K562 (cell line): ENCODE results near the gene EPHA4. TPM values are rescaled to one million over a fixed set of nuclear protein-coding genes. Genes with fewer than 3 reads are reported as not detected.

ENCODE experiments used
- ATAC-seq: fragments of 200-7000 bp; cut with Tn5 transposase; 3 replicates; pipeline ENCODE4 v1.9.1; 2020; ENCODE audit warnings: moderate library complexity
- BruUV-seq: library from RNA; stranded (reverse); fragments of 400-500 nt; replicated peaks from 2 replicates; lab custom pipeline; 2021; lab: Mats Ljungman, UMichigan
- CTCF ChIA-PET: fragments of 300-600 bp; formaldehyde crosslinking; extraction: SDS; loops from one replicate; lab custom pipeline; 2021; ENCODE audit warnings: low intra/inter-chr PET ratio; lab: Yijun Ruan, JAX
- POLR2A ChIA-PET: fragments of 300-600, 350-650 bp; sonication (Branson Sonifier 250); formaldehyde crosslinking; extraction: SDS; loops from one replicate; lab custom pipeline; 2021; ENCODE audit warnings: antibody characterized with exemption, inconsistent platforms; lab: Yijun Ruan, JAX
- DNase-seq, 4 experiments: peaks; one replicate each; pipeline versions ENCODE4 v3.0.0 to v3.0.0-alpha.2; 2011 to 2018; ENCODE audit warnings: low spot score in 3 of 4, mixed read lengths in 3 of 4; ENCODE audit errors: extremely low read depth in 1 of 4
- FAIRE-seq: peaks from 2 replicates; lab custom pipeline; 2011; peaks lifted over from hg19 to GRCh38; lab: Jason Lieb, UNC
- H2AFZ ChIP-seq: 2 replicates; pipeline ENCODE4 v1.6.0; 2011; ENCODE audit warnings: low read depth, low read length, control low read depth, inconsistent platforms
- H3K27ac ChIP-seq: fragments of 200-600 bp; 3 replicates; pipeline ENCODE4 v1.8.0; 2011; ENCODE audit warnings: low read depth, mild to moderate bottlenecking, control low read depth, inconsistent platforms, low read length, moderate library complexity, mixed read lengths; ENCODE audit errors: extremely low read depth
- H3K27me3 ChIP-seq, 2 experiments: fragments of 300-600 bp in 1 of 2; 2 replicates in 1 of 2; 3 replicates in 1 of 2; pipeline versions ENCODE4 v1.6.0 to v1.8.0; 2011; ENCODE audit warnings: inconsistent platforms in 2 of 2, low read length in 2 of 2, mild to moderate bottlenecking in 1 of 2, mixed read lengths in 1 of 2, moderate library complexity in 1 of 2; ENCODE audit not compliant: control insufficient read depth in 2 of 2, insufficient read depth in 2 of 2
- H3K36me3 ChIP-seq: fragments of 300-600 bp; 3 replicates; pipeline ENCODE4 v1.8.0; 2011; ENCODE audit warnings: mild to moderate bottlenecking, low read length, inconsistent platforms; ENCODE audit not compliant: control insufficient read depth, insufficient read depth
- H3K4me1 ChIP-seq, 2 experiments: fragments of 200-600 bp in 1 of 2; replicated peaks in 1 of 2; 2 replicates in 1 of 2; 3 replicates in 1 of 2; pipeline versions ENCODE4 v1.5.1 to v1.8.0; 2011; ENCODE audit warnings: inconsistent platforms in 2 of 2, low read length in 2 of 2, mild to moderate bottlenecking in 1 of 2, mixed read lengths in 1 of 2, moderate library complexity in 1 of 2; ENCODE audit not compliant: control insufficient read depth in 2 of 2, insufficient read depth in 2 of 2
- H3K4me2 ChIP-seq: 2 replicates; pipeline ENCODE4 v1.6.1; 2011; ENCODE audit warnings: low read length, control low read depth, inconsistent platforms, mixed read lengths; ENCODE audit not compliant: insufficient read depth
- H3K4me3 ChIP-seq: fragments of 200-600 bp; sonication (generic), shearing (Covaris generic); 2 replicates; pipeline ENCODE4 v1.5.1; 2016; ENCODE audit warnings: control low read depth, inconsistent platforms
- H3K79me2 ChIP-seq: fragments of 200-600 bp; 3 replicates; pipeline ENCODE4 v1.8.0; 2011; ENCODE audit warnings: low read length, inconsistent platforms; ENCODE audit not compliant: control insufficient read depth, insufficient read depth
- H3K9ac ChIP-seq, 2 experiments: 2 replicates each; pipeline versions ENCODE4 v1.6.0 to v1.6.1; 2011; ENCODE audit warnings: low read depth in 2 of 2, low read length in 2 of 2, control low read depth in 1 of 2, inconsistent platforms in 1 of 2, mild to moderate bottlenecking in 1 of 2, mixed read lengths in 1 of 2; ENCODE audit not compliant: insufficient read depth in 1 of 2
- H3K9me1 ChIP-seq: one replicate; pipeline ENCODE4 v1.6.0; 2011; ENCODE audit warnings: inconsistent platforms, mild to moderate bottlenecking, low read length, moderate library complexity; ENCODE audit not compliant: control insufficient read depth, insufficient read depth
- H3K9me3 ChIP-seq: replicated peaks from 2 replicates; pipeline ENCODE4 v1.5.1; 2011; ENCODE audit warnings: low read depth, low read length, inconsistent platforms; ENCODE audit not compliant: control insufficient read depth, insufficient read depth
- H4K20me1 ChIP-seq: replicated peaks from 2 replicates; pipeline ENCODE4 v1.6.1; 2011; ENCODE audit warnings: low read length, inconsistent platforms, mixed read lengths; ENCODE audit not compliant: control insufficient read depth, insufficient read depth
- BRD4 ChIP-seq: fragments of 200-600 bp; sonication (generic); IDR thresholded peaks from 2 replicates; pipeline ENCODE4 v1.6.1; 2017; ENCODE audit warnings: inconsistent platforms
- E2F3 ChIP-seq: fragments of 250-450 bp; sonication (Bioruptor Pico); IDR thresholded peaks from 2 replicates; pipeline ENCODE4 v1.4.0; 2020; ENCODE audit warnings: mild to moderate bottlenecking
- FOSL1 ChIP-seq: fragments of 200-800 bp; sonication (Bioruptor generic); conservative IDR thresholded peaks from 2 replicates; pipeline ENCODE4 v1.6.1; 2016; ENCODE audit warnings: missing genetic modification characterization, missing compliant biosample characterization
- NCOA6 ChIP-seq: fragments of 450-650 bp; IDR thresholded peaks from 2 replicates; pipeline ENCODE4 v1.6.1; 2017; ENCODE audit warnings: mild to moderate bottlenecking
- PTRF ChIP-seq: fragments of 450-650 bp; IDR thresholded peaks from 2 replicates; pipeline ENCODE4 v1.6.1; 2016; ENCODE audit warnings: mild to moderate bottlenecking, missing genetic modification characterization, missing compliant biosample characterization
- PYGO2 ChIP-seq: fragments of 450-650 bp; IDR thresholded peaks from 2 replicates; pipeline ENCODE4 v1.6.1; 2016; ENCODE audit warnings: mild to moderate bottlenecking, missing genetic modification characterization, moderate library complexity, missing compliant biosample characterization
- SMAD4 ChIP-seq: fragments of 250-450 bp; sonication (Bioruptor Pico); conservative IDR thresholded peaks from 2 replicates; pipeline ENCODE4 v1.8.0; 2021; ENCODE audit warnings: inconsistent platforms, mild to moderate bottlenecking, moderate library complexity
- TCFL5 ChIP-seq: fragments of 250-450 bp; sonication (Bioruptor Pico); conservative IDR thresholded peaks from 2 replicates; pipeline ENCODE4 v1.6.1; 2021; ENCODE audit warnings: mild to moderate bottlenecking, moderate library complexity, matching md5 sums
- ZBTB33 ChIP-seq: sonication (generic); formaldehyde crosslinking; IDR thresholded peaks from 2 replicates; pipeline ENCODE4 v1.8.1; 2023; ENCODE audit warnings: mild to moderate bottlenecking, missing genetic modification reagents
- WGBS: fragments of 100-300 bp; shearing (Covaris generic); methylation state at CpG from one replicate; pipeline ENCODE4 v1.1.6; 2016; ENCODE audit warnings: low coverage, mixed read lengths; ENCODE audit not compliant: insufficient coverage; ENCODE audit errors: missing lambda C conversion rate; 5-methylcytosine and 5-hydroxymethylcytosine counted together
- in situ Hi-C: fragments of 300-500 bp; cut with MboI; formaldehyde crosslinking; loops from 4 replicates; pipeline ENCODE4 v1.15.0; 2018; ENCODE audit warnings: inconsistent platforms, mixed read lengths
- intact Hi-C: fragments of 100-400 bp; cut with micrococcal nuclease; formaldehyde crosslinking; loops from 2 replicates; pipeline ENCODE4 v1.14.2; 2022
- polyA plus RNA-seq, 8 experiments: library from polyadenylated mRNA; depleted of rRNA in 4 of 8; stranded (reverse) in 5 of 8; unstranded in 3 of 8; fragments of >200 nt; fragmentation: Nextera tagmentation in 2 of 8; fragmentation: Illumina TruSeq in 1 of 8; extraction: Ambion mirVana in 2 of 8; extraction: Trizol in 1 of 8; gene quantifications; 2 replicates each; pipeline versions ENCODE4 v1.2.1 to v1.2.3, GENCODE V29; 2011 to 2014; ENCODE audit warnings: inconsistent platforms in 1 of 8, missing spikeins in 1 of 8
- total RNA-seq, 7 experiments: library from RNA; depleted of rRNA in 6 of 7; stranded (reverse); fragments of >200 nt in 6 of 7; fragmentation: Illumina TruSeq in 2 of 7; extraction: Trizol in 2 of 7; gene quantifications; 2 replicates each; pipeline versions ENCODE4 v1.2.1 to v1.2.3, GENCODE V29; 2011 to 2021; ENCODE audit warnings: low replicate concordance in 1 of 7

EPHA4 gene
- total and polyA plus RNA-seq, 9 of the 15 experiments (the other 6 are each of a cell fraction or from before 2014, with no cell fraction given), result 0.07 to 0.09 (median 0.07) TPM; not detected in 6

- POLR2A ChIA-PET, result no interaction called here
- in situ Hi-C loops, result no loop called here
- ATAC-seq, result no peak
- Histone ChIP-seq H3K9ac (no peak overlapping the region), H4K20me1 (no peaks in the 10 kb centered on the region), H3K27ac (no peak overlapping the region), H3K4me2 (no peak overlapping the region), H3K4me3 (no peak overlapping the region), H3K4me1 (no peaks in the 10 kb centered on the region), H3K79me2 (no peaks in the 10 kb centered on the region), H3K9me3 (no peaks in the 10 kb centered on the region)
- CTCF ChIA-PET, result no interaction called here
- TF ChIP-seq FOSL1 (tag) (no peak), NCOA6 (no peak), E2F3 (CRISPR knock-in tag) (no peak), PTRF (tag) (no peak), ZBTB33 (no peak), TCFL5 (CRISPR knock-in tag) (no peak), SMAD4 (CRISPR knock-in tag) (no peak), BRD4 (no peak), PYGO2 (tag) (no peak)
- TF ChIP-seq, all 486 proteins: peak for 0
- intact Hi-C loops, result no loop called here
- no peaks in the 10 kb centered on the region for H3K9me1 ChIP-seq
- no TSS peak for BruUV-seq
- H3K27me3 ChIP-seq, result no peaks in the 10 kb centered on the region
- WGBS, result 0% methylated on average over 2 of the region's 2 CpGs
- no peak overlapping the region for H2AFZ ChIP-seq
- DNase-seq (no peak), FAIRE-seq (no peak)
- H3K36me3 ChIP-seq, result no peaks in the 10 kb centered on the region
These were observed 104.5 kb downstream of the EPHA4 start for GRCh38 chr2:221467610-221468009.
